Measurements from ENCODE around the gene HNRNPF.
"Not testable (repeated sequence)": the region's sequence is repeated elsewhere in the genome, so short reads cannot be mapped to it uniquely, and the experiment has no call there.

The HNRNPF gene

DNA sequence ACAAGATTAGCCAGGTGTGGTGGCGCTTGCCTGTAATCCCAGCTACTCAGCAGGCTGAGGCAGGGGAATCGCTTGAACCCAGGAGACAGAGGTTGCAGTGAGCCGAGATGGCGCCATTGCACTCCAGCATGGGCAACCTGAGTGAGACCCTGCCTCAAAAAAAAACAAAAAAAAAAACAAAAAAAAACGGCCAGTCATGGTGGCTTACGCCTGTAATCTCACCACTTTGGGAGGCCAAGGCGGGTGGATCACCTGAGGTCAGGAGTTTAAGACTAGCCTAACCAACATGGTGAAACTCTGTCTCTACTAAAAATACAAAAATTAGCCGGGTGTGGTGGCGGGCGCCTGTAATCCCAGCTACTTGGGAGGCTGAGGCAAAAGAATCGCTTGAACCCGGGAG lies 17.5 kb upstream of the HNRNPF start:
- H2BK15ac ChIP-seq (ENCODE audit: low read length); H2AK5ac ChIP-seq (ENCODE audit: low read depth, low read length); H3K4me3 ChIP-seq (ENCODE audit: low read length in 2 of 2); H3K9ac ChIP-seq (ENCODE audit: low read depth, low read length, poor library complexity); H3K4me1 ChIP-seq (ENCODE audit: control insufficient read depth in 2 of 2, insufficient read depth in 1 of 2, low read depth in 1 of 2, low read length in 2 of 2); H2BK120ac ChIP-seq (ENCODE audit: low read depth, low read length); H3K27ac ChIP-seq (replicated peaks; ENCODE audit: low read length); H3K14ac ChIP-seq (ENCODE audit: low read length); H3K9me3 ChIP-seq (replicated peaks in 1 of 2; ENCODE audit: control insufficient read depth in 2 of 2, insufficient read depth in 1 of 2, low read depth in 1 of 2, low read length in 2 of 2); H4K8ac ChIP-seq (ENCODE audit: low read depth, low read length); H3K18ac ChIP-seq (ENCODE audit: low read length); H2BK12ac ChIP-seq (ENCODE audit: low read length); H2BK5ac ChIP-seq (ENCODE audit: low read length); H3K23ac ChIP-seq (ENCODE audit: low read depth, low read length, poor library complexity); H3K4ac ChIP-seq (ENCODE audit: low read length); H2AFZ ChIP-seq (ENCODE audit: low read length); H4K91ac ChIP-seq (ENCODE audit: low read depth, low read length, poor library complexity); H3K27me3 ChIP-seq (ENCODE audit: control insufficient read depth in 3 of 3, insufficient read depth in 3 of 3, low read depth in 1 of 3, low read length in 3 of 3); H3K36me3 ChIP-seq (replicated peaks in 1 of 2; ENCODE audit: control insufficient read depth in 2 of 2, insufficient read depth in 2 of 2, low read length in 2 of 2); H3K4me2 ChIP-seq (ENCODE audit: insufficient read depth, low read length, poor library complexity, severe bottlenecking); DNase-seq (ENCODE audit: low spot score); H3K79me1 ChIP-seq (ENCODE audit: low read depth, low read length): not testable (repeated sequence)
- WGBS, 2 donors (ENCODE audit: extremely low coverage in 2 of 2, insufficient read length in 2 of 2, insufficient replicate concordance in 1 of 2), result no CpG with 5 or more reads among the region's 12 CpGs

DNA sequence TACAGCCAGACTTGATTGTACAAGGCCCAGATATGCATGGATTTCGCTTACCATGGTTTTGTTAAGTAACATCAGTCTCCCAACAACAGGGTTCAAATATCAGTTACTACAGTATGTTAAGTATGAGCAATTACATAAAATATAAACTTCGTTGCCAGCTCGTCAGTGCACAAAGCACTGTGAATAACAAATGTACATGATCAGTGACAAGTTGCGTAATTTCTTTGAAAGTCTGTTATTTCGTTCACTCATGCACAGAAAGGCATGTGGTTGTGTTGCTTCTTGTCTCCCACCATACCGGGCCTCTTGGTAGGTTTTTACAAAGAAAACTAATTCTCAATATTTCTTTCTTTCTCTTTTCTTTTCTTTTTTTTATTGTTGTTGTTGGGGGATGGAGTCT lies 15.4 kb upstream of the HNRNPF start:
- H3K14ac ChIP-seq (ENCODE audit: low read length), result no peak overlapping the region
- no peak overlapping the region for H2AFZ ChIP-seq (ENCODE audit: low read length)
- peaks cover 0 to 11% of the 10 kb centered on the region in 2 donors for H3K9me3 ChIP-seq (replicated peaks in 1 of 2; ENCODE audit: control insufficient read depth in 2 of 2, insufficient read depth in 1 of 2, low read depth in 1 of 2, low read length in 2 of 2)
- no peak overlapping the region for H3K9ac ChIP-seq (ENCODE audit: low read depth, low read length, poor library complexity)
- H3K4me2 ChIP-seq (ENCODE audit: insufficient read depth, low read length, poor library complexity, severe bottlenecking), result no peak overlapping the region
- no peak overlapping the region for H2BK12ac ChIP-seq (ENCODE audit: low read length)
- no peak overlapping the region for H3K4ac ChIP-seq (ENCODE audit: low read length)
- peaks cover 0 to 2% of the 10 kb centered on the region in 2 donors for H3K4me1 ChIP-seq (ENCODE audit: control insufficient read depth in 2 of 2, insufficient read depth in 1 of 2, low read depth in 1 of 2, low read length in 2 of 2)
- no peak overlapping the region for H3K27ac ChIP-seq (replicated peaks; ENCODE audit: low read length)
- no peak overlapping the region for H3K23ac ChIP-seq (ENCODE audit: low read depth, low read length, poor library complexity)
- no peaks in the 10 kb centered on the region for H3K36me3 ChIP-seq (replicated peaks in 1 of 2; ENCODE audit: control insufficient read depth in 2 of 2, insufficient read depth in 2 of 2, low read length in 2 of 2)
- DNase-seq (ENCODE audit: low spot score), result no peak
- H2BK5ac ChIP-seq (ENCODE audit: low read length), result no peak overlapping the region
- H4K91ac ChIP-seq (ENCODE audit: low read depth, low read length, poor library complexity), result no peak overlapping the region
- no peak overlapping the region for H4K8ac ChIP-seq (ENCODE audit: low read depth, low read length)
- no peak overlapping the region for H3K4me3 ChIP-seq (ENCODE audit: low read length in 2 of 2)
- H3K27me3 ChIP-seq (ENCODE audit: control insufficient read depth in 3 of 3, insufficient read depth in 3 of 3, low read depth in 1 of 3, low read length in 3 of 3), result no peaks in the 10 kb centered on the region
- H2BK120ac ChIP-seq (ENCODE audit: low read depth, low read length), result no peak overlapping the region
- no peak overlapping the region for H2AK5ac ChIP-seq (ENCODE audit: low read depth, low read length)
- H3K79me1 ChIP-seq (ENCODE audit: low read depth, low read length), result no peaks in the 10 kb centered on the region
- no CpG with 5 or more reads among the region's 6 CpGs for WGBS, 2 donors (ENCODE audit: extremely low coverage in 2 of 2, insufficient read length in 2 of 2, insufficient replicate concordance in 1 of 2)
- H3K18ac ChIP-seq (ENCODE audit: low read length), result no peak overlapping the region
- no peak overlapping the region for H2BK15ac ChIP-seq (ENCODE audit: low read length)

DNA sequence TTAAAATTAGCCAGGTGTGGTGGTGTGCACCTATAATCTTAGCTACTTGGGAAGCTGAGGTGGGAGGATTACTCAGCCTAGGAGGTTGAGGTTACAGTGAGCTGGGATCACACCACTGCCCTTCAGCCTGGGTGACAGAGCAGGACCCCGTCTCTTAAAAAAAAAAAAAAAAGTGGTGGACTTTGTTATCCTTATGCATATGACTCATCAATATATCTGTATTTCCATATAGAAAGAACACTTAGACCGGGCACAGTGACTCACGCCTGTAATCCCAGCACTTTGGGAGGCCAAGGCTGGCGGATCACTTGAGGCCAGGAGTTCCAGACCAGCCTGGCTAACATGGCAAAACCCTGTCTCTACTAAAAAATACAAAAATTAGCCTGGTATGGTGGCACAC lies 13.0 kb upstream of the HNRNPF start:
- H3K9ac ChIP-seq (ENCODE audit: low read depth, low read length, poor library complexity); DNase-seq (ENCODE audit: low spot score); H3K4ac ChIP-seq (ENCODE audit: low read length); H2BK5ac ChIP-seq (ENCODE audit: low read length); H3K4me3 ChIP-seq (ENCODE audit: low read length in 2 of 2); H3K79me1 ChIP-seq (ENCODE audit: low read depth, low read length); H3K14ac ChIP-seq (ENCODE audit: low read length); H2BK12ac ChIP-seq (ENCODE audit: low read length); H2AK5ac ChIP-seq (ENCODE audit: low read depth, low read length); H3K18ac ChIP-seq (ENCODE audit: low read length); H4K91ac ChIP-seq (ENCODE audit: low read depth, low read length, poor library complexity); H2BK15ac ChIP-seq (ENCODE audit: low read length); H3K23ac ChIP-seq (ENCODE audit: low read depth, low read length, poor library complexity); H3K4me1 ChIP-seq (ENCODE audit: control insufficient read depth in 2 of 2, insufficient read depth in 1 of 2, low read depth in 1 of 2, low read length in 2 of 2); H2AFZ ChIP-seq (ENCODE audit: low read length); H3K4me2 ChIP-seq (ENCODE audit: insufficient read depth, low read length, poor library complexity, severe bottlenecking); H3K27me3 ChIP-seq (ENCODE audit: control insufficient read depth in 3 of 3, insufficient read depth in 3 of 3, low read depth in 1 of 3, low read length in 3 of 3); H2BK120ac ChIP-seq (ENCODE audit: low read depth, low read length); H4K8ac ChIP-seq (ENCODE audit: low read depth, low read length); H3K36me3 ChIP-seq (replicated peaks in 1 of 2; ENCODE audit: control insufficient read depth in 2 of 2, insufficient read depth in 2 of 2, low read length in 2 of 2); H3K27ac ChIP-seq (replicated peaks; ENCODE audit: low read length): not testable (repeated sequence)
- peaks cover 0 to 11% of the 10 kb centered on the region in 2 donors for H3K9me3 ChIP-seq (replicated peaks in 1 of 2; ENCODE audit: control insufficient read depth in 2 of 2, insufficient read depth in 1 of 2, low read depth in 1 of 2, low read length in 2 of 2)
- WGBS, 2 donors (ENCODE audit: extremely low coverage in 2 of 2, insufficient read length in 2 of 2, insufficient replicate concordance in 1 of 2), result no CpG with 5 or more reads among the region's 4 CpGs

DNA sequence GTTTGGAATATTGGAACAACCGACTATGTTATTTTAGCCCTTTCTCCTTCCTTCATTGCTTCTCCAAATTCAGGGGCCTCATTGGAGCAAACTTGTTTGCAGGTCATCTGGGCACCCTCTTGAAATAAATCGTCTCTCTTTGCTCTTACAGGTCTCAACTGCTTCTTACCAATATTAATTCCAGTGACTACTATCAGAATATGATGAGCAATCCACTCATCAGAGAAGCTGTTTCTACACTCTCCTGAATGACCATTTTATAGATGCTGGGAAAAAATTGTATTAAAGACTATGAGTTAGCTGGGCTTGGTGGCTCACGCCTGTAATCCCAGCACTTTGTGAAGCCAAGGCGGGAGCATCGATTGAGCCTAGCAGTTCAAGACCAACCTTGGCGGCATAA lies 12.5 kb upstream of the HNRNPF start:
- H3K4me3 ChIP-seq (ENCODE audit: low read length in 2 of 2), result no peak overlapping the region
- no peak overlapping the region for H3K27ac ChIP-seq (replicated peaks; ENCODE audit: low read length)

More for the DNA sequence above, 12.5 kb upstream of the HNRNPF start:
- Histone ChIP-seq H2BK5ac (ENCODE audit: low read length) (no peak overlapping the region), H3K4me1 (ENCODE audit: control insufficient read depth in 2 of 2, insufficient read depth in 1 of 2, low read depth in 1 of 2, low read length in 2 of 2) (peaks cover 0 to 2% of the 10 kb centered on the region in 2 donors), H3K9me3 (replicated peaks in 1 of 2; ENCODE audit: control insufficient read depth in 2 of 2, insufficient read depth in 1 of 2, low read depth in 1 of 2, low read length in 2 of 2) (peaks cover 0 to 11% of the 10 kb centered on the region in 2 donors), H3K4me2 (ENCODE audit: insufficient read depth, low read length, poor library complexity, severe bottlenecking) (no peak overlapping the region), H3K14ac (ENCODE audit: low read length) (no peak overlapping the region), H3K4ac (ENCODE audit: low read length) (no peak overlapping the region), H2BK120ac (ENCODE audit: low read depth, low read length) (no peak overlapping the region), H4K91ac (ENCODE audit: low read depth, low read length, poor library complexity) (no peak overlapping the region), H3K36me3 (replicated peaks in 1 of 2; ENCODE audit: control insufficient read depth in 2 of 2, insufficient read depth in 2 of 2, low read length in 2 of 2) (no peaks in the 10 kb centered on the region), H3K79me1 (ENCODE audit: low read depth, low read length) (no peaks in the 10 kb centered on the region), H2BK12ac (ENCODE audit: low read length) (no peak overlapping the region), H4K8ac (ENCODE audit: low read depth, low read length) (no peak overlapping the region), H2BK15ac (ENCODE audit: low read length) (no peak overlapping the region), H3K27me3 (ENCODE audit: control insufficient read depth in 3 of 3, insufficient read depth in 3 of 3, low read depth in 1 of 3, low read length in 3 of 3) (no peaks in the 10 kb centered on the region), H2AK5ac (ENCODE audit: low read depth, low read length) (no peak overlapping the region), H3K18ac (ENCODE audit: low read length) (no peak overlapping the region), H2AFZ (ENCODE audit: low read length) (no peak overlapping the region), H3K9ac (ENCODE audit: low read depth, low read length, poor library complexity) (no peak overlapping the region), H3K23ac (ENCODE audit: low read depth, low read length, poor library complexity) (no peak overlapping the region)
- no peak for DNase-seq (ENCODE audit: low spot score)
- WGBS, 2 donors (ENCODE audit: extremely low coverage in 2 of 2, insufficient read length in 2 of 2, insufficient replicate concordance in 1 of 2), result no CpG with 5 or more reads among the region's 6 CpGs
